Measurements from ENCODE around the gene NPAS3.

NPAS3 gene

DNA sequence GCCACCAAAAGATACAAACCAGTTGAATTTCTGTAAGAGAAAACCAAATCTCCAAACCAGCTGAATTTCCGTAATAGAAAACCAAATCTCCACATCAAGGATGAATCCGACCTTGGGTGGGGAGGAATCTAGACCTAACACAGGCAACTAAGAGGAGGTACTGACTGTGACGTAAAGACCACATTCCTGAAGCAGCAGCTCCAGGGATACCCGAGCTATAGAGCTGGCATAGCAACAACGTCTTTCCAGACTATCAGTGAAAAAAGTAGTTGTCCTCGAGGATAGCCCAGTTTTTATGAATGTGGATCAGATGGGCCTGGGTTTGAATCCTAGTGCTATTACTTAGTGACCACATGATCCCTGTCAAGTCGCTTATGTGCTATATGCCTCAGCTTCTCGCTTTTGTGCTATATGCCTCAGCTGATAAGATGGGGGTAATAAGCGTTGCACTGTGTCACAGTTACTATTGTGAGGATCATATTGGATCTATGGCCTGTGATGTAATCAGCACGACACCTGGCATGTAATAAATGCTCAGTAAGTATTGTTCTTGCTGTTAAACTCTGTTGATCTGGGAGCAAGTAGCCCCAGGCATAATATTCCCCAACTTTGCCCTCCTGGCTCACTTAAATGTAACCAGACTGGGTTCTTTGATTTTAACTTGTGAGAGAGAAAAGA, 898.4 kb downstream of the NPAS3 start:
- no peak for DNase-seq (ENCODE audit: low read depth in 2 of 2)

DNA sequence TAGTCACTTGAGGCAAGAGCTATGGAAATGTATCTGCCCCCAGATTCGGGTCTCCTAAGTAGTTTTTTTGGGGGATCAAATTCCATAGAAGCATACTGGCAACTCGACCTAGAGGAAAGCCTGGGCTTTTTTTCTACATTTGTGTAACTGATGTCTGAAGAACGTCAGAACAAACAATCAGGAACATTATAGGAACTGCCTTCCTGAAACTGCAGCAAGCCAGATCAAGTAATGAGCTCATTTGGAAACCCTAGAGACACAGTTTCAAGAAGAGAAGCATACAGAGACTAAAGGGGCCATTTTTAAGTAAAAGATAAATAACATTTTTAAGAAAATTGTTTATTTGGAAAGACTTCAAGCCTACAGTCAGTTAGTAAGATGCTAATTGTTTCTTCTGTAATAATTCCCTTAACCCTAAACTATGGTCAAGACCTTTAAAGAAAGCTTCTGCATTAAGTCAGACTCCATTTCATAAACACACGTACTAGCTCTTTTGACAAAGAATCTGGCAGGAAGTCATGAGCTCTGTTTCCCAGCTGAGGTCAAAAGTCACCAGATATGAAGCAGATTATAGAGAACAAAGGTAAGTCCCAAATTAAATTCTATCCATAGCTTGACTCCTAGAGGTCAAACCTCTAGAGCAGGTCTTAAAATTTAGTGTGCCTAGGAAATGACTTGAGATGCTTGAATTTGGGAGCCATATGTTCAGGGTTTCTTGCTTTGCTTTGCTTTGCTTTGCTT, 899.4 kb downstream of the NPAS3 start:
- DNase-seq (ENCODE audit: low read depth in 2 of 2) = no peak

- DNase-seq (ENCODE audit: low read depth in 2 of 2) = peak; percentile 20 to 32
These were observed 900.8 kb downstream of the NPAS3 start for GRCh38 chr14:33839193-33840076.

DNA sequence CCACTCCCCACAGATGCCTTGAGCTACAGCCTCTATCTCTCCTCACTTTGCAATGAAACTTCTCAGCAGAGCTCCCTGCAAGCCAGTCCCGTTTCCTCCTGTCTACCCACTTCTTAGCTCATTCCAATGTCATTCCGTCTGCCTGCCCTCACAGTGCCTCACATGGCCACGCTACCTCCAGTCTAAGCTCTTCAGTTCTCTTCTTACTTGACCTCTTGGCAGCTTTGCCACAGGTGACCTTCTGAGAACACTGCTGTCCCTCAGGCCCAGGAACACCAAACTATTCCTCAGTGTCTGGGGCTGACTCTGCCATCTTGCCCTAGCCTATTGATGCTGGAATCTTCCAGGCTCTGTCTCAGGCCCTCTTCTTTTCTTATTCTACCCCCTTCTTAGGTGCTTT, 902.1 kb downstream of the NPAS3 start:
- DNase-seq (ENCODE audit: low read depth in 2 of 2) = no peak

DNA sequence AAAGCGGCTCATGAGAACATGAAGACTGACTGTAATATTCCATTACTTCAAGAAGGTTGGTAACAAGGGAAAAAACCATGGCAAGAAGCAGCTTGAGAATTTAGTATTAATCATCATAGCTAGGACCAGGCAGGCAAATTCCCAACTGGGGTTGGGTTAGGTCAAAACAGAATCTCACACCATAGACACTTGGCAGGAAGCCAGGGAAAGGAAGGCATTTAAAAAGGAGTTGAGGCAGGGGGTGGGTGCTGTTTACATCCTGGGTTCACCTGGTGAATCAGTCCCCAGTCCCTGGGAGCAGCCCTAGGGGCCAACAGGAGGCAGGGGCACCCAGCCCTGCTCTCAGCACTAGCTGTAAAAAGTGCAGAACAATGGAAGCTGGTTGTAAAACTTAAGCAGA, 903.6 kb downstream of the NPAS3 start:
- DNase-seq (ENCODE audit: low read depth in 2 of 2) = no peak

DNA sequence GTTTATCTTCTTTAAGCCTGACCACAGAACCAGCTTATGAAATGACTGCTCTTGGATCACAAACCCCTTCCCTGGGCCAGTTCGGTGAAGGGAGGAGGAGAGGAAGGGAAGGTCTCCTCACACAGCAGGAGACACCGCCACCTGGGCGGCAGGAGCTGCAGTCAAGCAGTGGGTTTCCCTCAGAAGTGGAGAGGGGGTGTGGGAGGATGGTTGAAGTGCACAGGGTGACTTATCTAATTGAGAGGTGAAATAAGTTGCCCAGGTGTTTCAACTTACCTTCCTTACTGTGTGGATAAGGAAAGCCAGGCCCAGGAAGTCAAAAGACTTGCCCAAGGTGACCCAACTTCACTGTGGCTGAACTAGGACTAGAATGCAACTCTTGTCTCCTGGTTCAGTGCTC, 905.4 kb downstream of the NPAS3 start:
- DNase-seq (ENCODE audit: low read depth in 2 of 2) = no peak

DNA sequence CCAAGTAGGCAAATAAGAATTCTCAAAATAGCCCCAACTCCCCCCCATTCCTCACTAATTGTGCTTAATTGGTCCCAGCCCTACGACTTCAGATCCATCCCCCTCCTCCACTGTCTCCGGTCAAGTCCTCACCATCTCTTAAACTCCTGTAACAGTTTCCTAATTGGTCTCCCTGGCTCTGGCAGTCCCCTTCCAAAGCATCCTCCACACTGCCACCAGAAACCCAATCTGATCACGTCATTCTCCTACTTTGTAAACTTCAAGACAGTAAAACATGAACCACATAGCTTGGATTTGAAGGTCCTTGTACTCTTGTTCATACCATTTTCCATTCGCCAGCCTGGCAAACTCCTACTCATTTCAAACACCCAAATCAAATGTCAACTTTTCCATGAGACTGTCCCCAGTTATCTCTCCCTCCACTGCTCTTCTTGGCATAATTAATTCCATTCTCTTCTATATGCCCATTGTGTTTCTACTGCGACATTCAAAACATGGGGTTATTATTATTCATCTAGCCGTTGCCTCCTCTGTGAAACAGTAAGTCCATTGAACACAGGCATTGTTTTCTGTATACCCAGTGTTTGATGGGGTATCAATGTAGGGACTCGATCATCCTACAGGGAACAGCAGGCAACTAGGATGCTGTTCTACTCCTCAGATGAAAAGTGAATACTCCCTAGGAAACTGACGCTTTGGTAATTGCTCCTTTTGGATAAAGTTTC, 907.6 kb downstream of the NPAS3 start:
- DNase-seq (ENCODE audit: low read depth in 2 of 2) = no peak

GRCh38 chr14:33847066-33847465, 908.4 kb downstream of the NPAS3 start:
- no peak for DNase-seq (ENCODE audit: low read depth in 2 of 2)

GRCh38 chr14:33848009-33848408, 909.3 kb downstream of the NPAS3 start:
- DNase-seq (ENCODE audit: low read depth in 2 of 2) = no peak

DNA sequence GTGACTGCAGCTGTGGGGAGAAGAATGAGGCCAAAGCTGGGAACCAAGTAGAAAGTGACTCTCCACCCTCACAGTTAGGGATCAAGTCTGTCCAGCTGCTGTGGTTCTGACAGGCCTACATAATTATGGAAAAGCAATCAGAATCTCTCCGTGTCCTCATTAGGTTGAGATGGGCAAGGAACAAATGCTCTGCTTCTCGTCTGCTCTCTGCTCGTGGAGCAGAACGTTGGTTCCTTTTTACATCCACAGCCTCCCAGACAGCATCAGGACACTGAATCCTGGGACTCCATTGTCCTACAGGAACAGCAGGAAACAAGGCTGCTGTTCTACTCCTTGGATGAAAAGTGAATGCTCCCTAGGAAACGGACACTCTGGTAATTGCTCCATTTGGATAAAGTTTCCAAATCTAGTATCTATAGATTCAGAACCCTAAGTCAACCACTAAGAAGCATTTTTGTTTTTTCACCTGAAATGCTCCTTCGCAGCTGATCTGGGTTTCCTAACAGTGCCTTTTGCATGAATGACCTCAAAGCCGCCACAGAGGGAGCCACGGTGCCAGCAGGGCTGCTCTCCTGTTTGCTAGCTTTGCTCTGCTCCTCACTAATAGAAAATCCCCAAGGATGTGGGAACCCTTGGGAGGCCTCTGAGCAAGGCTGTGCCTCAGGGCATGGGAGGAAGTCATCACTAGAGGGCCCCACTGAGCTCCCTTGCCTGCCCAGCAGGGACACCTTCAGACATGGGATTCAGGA, 910.2 kb downstream of the NPAS3 start:
- DNase-seq (ENCODE audit: low read depth in 2 of 2) = no peak

GRCh38 chr14:33849455-33849801, 910.7 kb downstream of the NPAS3 start:
- no peak for DNase-seq (ENCODE audit: low read depth in 2 of 2)

DNA sequence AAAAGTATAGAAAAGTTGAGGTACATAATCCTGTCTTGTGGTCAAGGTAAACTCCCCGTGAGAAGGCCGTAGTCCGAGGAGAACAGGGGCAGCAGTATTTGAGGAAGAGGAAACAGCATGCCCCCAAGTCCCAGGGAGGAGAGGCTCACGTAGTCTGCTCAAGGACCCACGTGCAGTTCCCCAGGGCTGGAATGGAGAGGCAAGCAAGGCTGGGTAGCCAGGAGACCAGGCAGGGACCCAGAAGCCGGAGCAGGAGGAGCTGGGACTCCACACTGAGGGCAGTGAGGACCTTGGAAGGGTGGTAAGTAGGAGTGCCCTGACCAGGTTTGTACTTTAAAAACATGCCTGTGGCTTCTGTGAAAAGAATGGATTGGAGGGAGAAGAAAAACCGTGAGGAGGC, 912.1 kb downstream of the NPAS3 start:
- DNase-seq (ENCODE audit: low read depth in 2 of 2) = no peak

DNA sequence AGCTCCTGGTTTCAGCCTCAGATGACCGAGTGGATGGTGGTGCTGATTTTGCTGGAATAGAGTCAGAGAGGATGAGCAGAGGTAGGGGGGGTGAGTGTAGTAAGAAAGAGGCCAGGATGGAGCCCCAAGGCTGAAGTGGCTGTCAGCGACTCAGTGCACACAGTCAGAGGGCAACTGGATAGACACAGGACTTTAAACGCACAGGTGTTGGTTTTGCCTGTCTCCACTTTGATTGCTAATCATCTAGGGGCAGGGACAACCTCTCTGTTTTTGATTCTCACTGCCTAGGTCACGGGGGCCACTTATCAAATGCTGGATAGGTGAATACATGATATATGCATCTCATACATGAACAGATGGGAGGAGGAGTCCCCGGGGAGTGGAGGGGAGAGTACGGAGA, 912.7 kb downstream of the NPAS3 start:
- no peak for DNase-seq (ENCODE audit: low read depth in 2 of 2)

GRCh38 chr14:33851931-33852330, 913.3 kb downstream of the NPAS3 start:
- DNase-seq (ENCODE audit: low read depth in 2 of 2) = no peak

Measured in stimulated activated CD4-positive, alpha-beta T cell treated with anti-CD3 and anti-CD28 coated beads, Interleukin-1b, Interleukin-23, amount 100 ng/mL, for 4 hours (primary cell).